ENCODE measurements around the gene TELO2. TPM values are rescaled to one million over a fixed set of nuclear protein-coding genes. Genes with fewer than 3 reads are reported as not detected.

The TELO2 gene
- total and polyA plus RNA-seq, 2 donors (not counting 1 experiment from before 2014, with no cell fraction given): 6.3 to 10.9 TPM

DNA sequence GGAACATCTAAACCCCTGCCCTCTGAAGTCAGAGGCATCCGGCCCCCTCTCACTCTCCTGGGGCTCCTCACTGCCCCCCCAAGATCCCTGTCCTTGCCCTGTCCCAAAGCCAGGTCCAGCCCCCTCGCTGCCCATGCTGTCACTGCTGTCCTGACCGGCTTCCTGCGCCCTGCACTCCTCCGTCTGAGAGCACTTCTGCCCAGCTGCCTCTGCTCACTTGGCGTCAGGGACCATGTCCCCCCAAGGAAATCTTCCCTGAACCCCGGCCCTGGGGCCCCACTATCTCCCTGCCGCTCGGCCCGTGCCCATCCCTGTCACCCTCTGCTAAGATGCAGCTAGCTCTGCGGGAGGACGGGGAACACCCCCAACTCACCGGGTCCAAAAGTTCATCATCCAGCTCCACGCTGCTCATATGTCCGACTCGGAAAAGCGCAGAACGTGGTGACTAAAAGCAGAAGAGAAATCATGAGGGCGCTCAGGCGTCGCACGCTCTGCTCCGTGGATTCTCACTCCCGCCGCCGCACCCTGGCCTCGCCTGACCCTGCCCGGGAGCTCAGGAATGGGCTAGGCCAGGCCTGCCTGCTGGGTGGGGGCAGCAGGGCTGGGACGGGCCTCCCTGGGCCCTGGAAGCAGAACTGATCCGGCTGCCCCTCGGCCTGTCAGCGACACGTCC lies 28.1 kb upstream of the TELO2 start:
- Histone ChIP-seq H2AFZ (ENCODE audit: low read length) (no peak overlapping the region), H3K27ac (ENCODE audit: insufficient read depth, low read length) (no peak overlapping the region), H3K9me3 (ENCODE audit: control insufficient read depth, insufficient read depth, low read depth, low read length) (no peaks in the 10 kb centered on the region), H3K4me1 (ENCODE audit: control insufficient read depth, extremely low read depth, insufficient read depth, low read length) (no peaks in the 10 kb centered on the region), H4K20me1 (ENCODE audit: control insufficient read depth, extremely low read depth, insufficient read depth, low read length) (no peaks in the 10 kb centered on the region), H3K9ac (ENCODE audit: insufficient read depth, low read length) (no peak overlapping the region), H3K79me2 (ENCODE audit: control insufficient read depth, insufficient read depth, low read length) (peaks cover 15% of the 10 kb centered on the region), H3K36me3 (ENCODE audit: control insufficient read depth, insufficient read depth, low read length) (peaks cover 8% of the 10 kb centered on the region), H3K4me3 (replicated peaks in 1 of 4; ENCODE audit: control extremely low read depth in 1 of 4, insufficient read depth in 1 of 4, low read depth in 3 of 4, low read length in 4 of 4) (no peak overlapping the region), H3K27me3 (ENCODE audit: control insufficient read depth, insufficient read depth, low read length) (no peaks in the 10 kb centered on the region), H3K4me2 (ENCODE audit: extremely low read depth, insufficient read depth, low read length) (no peak overlapping the region)
- TF ChIP-seq EZH2 (IDR thresholded peaks at IDR 0.05; ENCODE audit: low read length, missing control alignments) (no peak), CTCF (conservative IDR thresholded peaks at IDR 0.05 in 1 of 2, IDR thresholded peaks at IDR 0.05 in 1 of 2; ENCODE audit: low read depth in 1 of 2, low read length in 2 of 2) (no peak)
- DNase-seq (ENCODE audit: low read depth in 2 of 2): no peak

GRCh38 chr16:1465567-1465915 lies 27.6 kb upstream of the TELO2 start:
- peaks cover 3% of the 10 kb centered on the region for H3K36me3 ChIP-seq (ENCODE audit: control insufficient read depth, insufficient read depth, low read length)

GRCh38 chr16:1466054-1466453 lies 27.1 kb upstream of the TELO2 start:
- TF ChIP-seq EZH2 (IDR thresholded peaks at IDR 0.05; ENCODE audit: low read length, missing control alignments): no peak
- TF ChIP-seq CTCF (conservative IDR thresholded peaks at IDR 0.05 in 1 of 2, IDR thresholded peaks at IDR 0.05 in 1 of 2; ENCODE audit: low read depth in 1 of 2, low read length in 2 of 2): no peak
- Histone ChIP-seq H3K4me2 (ENCODE audit: extremely low read depth, insufficient read depth, low read length) (no peak overlapping the region), H3K9me3 (ENCODE audit: control insufficient read depth, insufficient read depth, low read depth, low read length) (no peaks in the 10 kb centered on the region), H2AFZ (ENCODE audit: low read length) (no peak overlapping the region), H3K4me1 (ENCODE audit: control insufficient read depth, extremely low read depth, insufficient read depth, low read length) (no peaks in the 10 kb centered on the region), H3K27me3 (ENCODE audit: control insufficient read depth, insufficient read depth, low read length) (no peaks in the 10 kb centered on the region), H3K27ac (ENCODE audit: insufficient read depth, low read length) (no peak overlapping the region), H3K36me3 (ENCODE audit: control insufficient read depth, insufficient read depth, low read length) (no peaks in the 10 kb centered on the region), H4K20me1 (ENCODE audit: control insufficient read depth, extremely low read depth, insufficient read depth, low read length) (no peaks in the 10 kb centered on the region), H3K79me2 (ENCODE audit: control insufficient read depth, insufficient read depth, low read length) (peaks cover 19% of the 10 kb centered on the region), H3K4me3 (replicated peaks in 1 of 4; ENCODE audit: control extremely low read depth in 1 of 4, insufficient read depth in 1 of 4, low read depth in 3 of 4, low read length in 4 of 4) (no peak overlapping the region), H3K9ac (ENCODE audit: insufficient read depth, low read length) (no peak overlapping the region)
- no peak for DNase-seq (ENCODE audit: low read depth in 2 of 2)

More at GRCh38 chr16:1465567-1465915, 27.6 kb upstream of the TELO2 start:
- TF ChIP-seq EZH2 (IDR thresholded peaks at IDR 0.05; ENCODE audit: low read length, missing control alignments) (no peak), CTCF (conservative IDR thresholded peaks at IDR 0.05 in 1 of 2, IDR thresholded peaks at IDR 0.05 in 1 of 2; ENCODE audit: low read depth in 1 of 2, low read length in 2 of 2) (no peak)
- Histone ChIP-seq H3K9ac (ENCODE audit: insufficient read depth, low read length) (no peak overlapping the region), H3K9me3 (ENCODE audit: control insufficient read depth, insufficient read depth, low read depth, low read length) (no peaks in the 10 kb centered on the region), H3K27me3 (ENCODE audit: control insufficient read depth, insufficient read depth, low read length) (no peaks in the 10 kb centered on the region), H3K4me2 (ENCODE audit: extremely low read depth, insufficient read depth, low read length) (no peak overlapping the region), H2AFZ (ENCODE audit: low read length) (no peak overlapping the region), H3K79me2 (ENCODE audit: control insufficient read depth, insufficient read depth, low read length) (peaks cover 18% of the 10 kb centered on the region), H4K20me1 (ENCODE audit: control insufficient read depth, extremely low read depth, insufficient read depth, low read length) (no peaks in the 10 kb centered on the region), H3K4me3 (replicated peaks in 1 of 4; ENCODE audit: control extremely low read depth in 1 of 4, insufficient read depth in 1 of 4, low read depth in 3 of 4, low read length in 4 of 4) (no peak overlapping the region), H3K4me1 (ENCODE audit: control insufficient read depth, extremely low read depth, insufficient read depth, low read length) (no peaks in the 10 kb centered on the region), H3K27ac (ENCODE audit: insufficient read depth, low read length) (no peak overlapping the region)
- no peak for DNase-seq (ENCODE audit: low read depth in 2 of 2)
